Measurements from ENCODE around the gene CHRNA10. TPM values are rescaled to one million over a fixed set of nuclear protein-coding genes. Genes with fewer than 3 reads are reported as not detected.
A peak's percentile ranks its signal among the peaks of the same experiment; 100 is the strongest.

CHRNA10 gene
- total and polyA plus RNA-seq, 2 donors (not counting 1 experiment from before 2014, with no cell fraction given) = 2.1 to 4.0 TPM

- no peaks in the 10 kb centered on the region for H3K36me3 ChIP-seq (replicated peaks in 1 of 2; ENCODE audit: control extremely low read depth in 1 of 2, control insufficient read depth in 1 of 2, extremely low read depth in 1 of 2, insufficient read depth in 2 of 2, low read length in 1 of 2)
- Mint-ChIP-seq H3K4me3 (peak overlapping the region; percentile 81), H3K9me3 (ENCODE audit: insufficient read depth) (no peaks in the 10 kb centered on the region), H3K27me3 (peaks cover 57% of the 10 kb centered on the region), H3K27ac (no peak overlapping the region), H3K4me1 (peaks cover 10% of the 10 kb centered on the region)
- no peaks in the 10 kb centered on the region for H4K20me1 ChIP-seq (ENCODE audit: control insufficient read depth, insufficient read depth, low read length, poor library complexity, severe bottlenecking)
- 4% methylated on average over 55 of the region's 55 CpGs for WGBS (ENCODE audit: insufficient coverage)
- no peaks in the 10 kb centered on the region for H3K79me2 ChIP-seq (ENCODE audit: control insufficient read depth, insufficient read depth, low read length)
- H2AFZ ChIP-seq (ENCODE audit: insufficient read depth, low read depth, low read length, poor library complexity, severe bottlenecking) = peak overlapping the region; percentile 81
- H3K27me3 ChIP-seq (replicated peaks in 1 of 4; ENCODE audit: control extremely low read depth in 1 of 4, control insufficient read depth in 3 of 4, insufficient read depth in 4 of 4, low read length in 3 of 4) = peaks cover 0 to 40% (median 13%) of the 10 kb centered on the region in 4 experiments
- intact Hi-C loops (cut with micrococcal nuclease) = no loop called here
- ATAC-seq (ENCODE audit: low read depth) (peak; percentile 78), DNase-seq (peak; percentile 46)
- H3K27ac ChIP-seq (ENCODE audit: low read length in 2 of 2) = no peak overlapping the region
- ChIA-PET CTCF (no interaction called here), POLR2A (no interaction called here)
- H3K9ac ChIP-seq (ENCODE audit: low read length) = peak overlapping the region; percentile 68
- TF ChIP-seq CTCF (IDR thresholded peaks at IDR 0.05) = no peak
- TF ChIP-seq EZH2 (IDR thresholded peaks at IDR 0.05; ENCODE audit: borderline replicate concordance, insufficient read depth, low read depth, low read length, poor library complexity, severe bottlenecking) = no peak
- H3K4me1 ChIP-seq (ENCODE audit: control insufficient read depth in 2 of 2, insufficient read depth in 2 of 2, low read length in 2 of 2) = peaks cover 10 to 14% of the 10 kb centered on the region in 2 donors
- peak overlapping the region in 4 of 5 experiments; percentile 21 to 65 (median 60) for H3K4me3 ChIP-seq (ENCODE audit: control extremely low read depth in 1 of 5, extremely low read depth in 1 of 5, insufficient read depth in 1 of 5, low read depth in 2 of 5, low read length in 4 of 5)
- H3K9me3 ChIP-seq (ENCODE audit: control extremely low read depth in 1 of 3, control insufficient read depth in 2 of 3, insufficient read depth in 1 of 3, low read length in 2 of 3) = peaks cover 0 to 12% (median 0%) of the 10 kb centered on the region in 3 donors
- peak overlapping the region; percentile 93 for H3K4me2 ChIP-seq (replicated peaks; ENCODE audit: low read depth, low read length, poor library complexity, severe bottlenecking)
These were observed 28.9 kb downstream of the CHRNA10 start for GRCh38 chr11:3642071-3642951.

GRCh38 chr11:3641701-3642070, 29.5 kb downstream of the CHRNA10 start, which contains the start of gene ART5:
ART5 (minus strand) TSS chr11:3641992; CDS start chr11:3641862, 130 bp downstream.
- Mint-ChIP-seq H3K4me1 (peaks cover 10% of the 10 kb centered on the region), H3K4me3 (peak within 1 kb of the TSS; percentile 81), H3K9me3 (ENCODE audit: insufficient read depth) (no peaks in the 10 kb centered on the region), H3K27ac (no peak within 1 kb of the TSS), H3K27me3 (peaks cover 60% of the 10 kb centered on the region)
- Histone ChIP-seq H3K4me2 (replicated peaks; ENCODE audit: low read depth, low read length, poor library complexity, severe bottlenecking) (peak within 1 kb of the TSS; percentile 93), H4K20me1 (ENCODE audit: control insufficient read depth, insufficient read depth, low read length, poor library complexity, severe bottlenecking) (no peaks in the 10 kb centered on the region), H3K36me3 (replicated peaks in 1 of 2; ENCODE audit: control extremely low read depth in 1 of 2, control insufficient read depth in 1 of 2, extremely low read depth in 1 of 2, insufficient read depth in 2 of 2, low read length in 1 of 2) (no peaks in the 10 kb centered on the region), H3K4me1 (ENCODE audit: control insufficient read depth in 2 of 2, insufficient read depth in 2 of 2, low read length in 2 of 2) (peaks cover 10 to 14% of the 10 kb centered on the region in 2 donors), H2AFZ (ENCODE audit: insufficient read depth, low read depth, low read length, poor library complexity, severe bottlenecking) (peak within 1 kb of the TSS; percentile 81), H3K9ac (ENCODE audit: low read length) (peak within 1 kb of the TSS; percentile 68), H3K27me3 (replicated peaks in 1 of 4; ENCODE audit: control extremely low read depth in 1 of 4, control insufficient read depth in 3 of 4, insufficient read depth in 4 of 4, low read length in 3 of 4) (peaks cover 0 to 40% (median 13%) of the 10 kb centered on the region in 4 experiments), H3K27ac (ENCODE audit: low read length in 2 of 2) (no peak within 1 kb of the TSS), H3K4me3 (ENCODE audit: control extremely low read depth in 1 of 5, extremely low read depth in 1 of 5, insufficient read depth in 1 of 5, low read depth in 2 of 5, low read length in 4 of 5) (peak within 1 kb of the TSS in 4 of 5 experiments; percentile 21 to 65 (median 60)), H3K9me3 (ENCODE audit: control extremely low read depth in 1 of 3, control insufficient read depth in 2 of 3, insufficient read depth in 1 of 3, low read length in 2 of 3) (peaks cover 0 to 12% (median 0%) of the 10 kb centered on the region in 3 donors), H3K79me2 (ENCODE audit: control insufficient read depth, insufficient read depth, low read length) (no peaks in the 10 kb centered on the region)
- ATAC-seq (ENCODE audit: low read depth) (no peak), DNase-seq (no peak)
- ChIA-PET CTCF (no interaction called here), POLR2A (no interaction called here)
- intact Hi-C loops (cut with micrococcal nuclease) = no loop called here
- TF ChIP-seq EZH2 (IDR thresholded peaks at IDR 0.05; ENCODE audit: borderline replicate concordance, insufficient read depth, low read depth, low read length, poor library complexity, severe bottlenecking) = no peak
- 33% methylated on average over 16 of the region's 21 CpGs for WGBS (ENCODE audit: insufficient coverage)

Measured in B cell (primary cell).